Adipocyte (in vitro differentiated cells): Measurements from ENCODE around the gene BMP2K.

ENCODE experiments used
- DNase-seq: peaks from one replicate; pipeline ENCODE4 v3.0.0-alpha.2; 2015; ENCODE audit warnings: low read depth
- H3K27me3 ChIP-seq: replicated peaks from 2 replicates; pipeline ENCODE4 v1.7.0; 2013; ENCODE audit warnings: mild to moderate bottlenecking, low read length, moderate library complexity; ENCODE audit not compliant: control insufficient read depth, insufficient read depth
- H3K36me3 ChIP-seq: 2 replicates; pipeline ENCODE4 v1.7.0; 2013; ENCODE audit warnings: low read length, mild to moderate bottlenecking, moderate library complexity; ENCODE audit not compliant: control insufficient read depth, insufficient read depth, severe bottlenecking
- H3K4me1 ChIP-seq: 2 replicates; pipeline ENCODE4 v1.7.0; 2013; ENCODE audit warnings: mild to moderate bottlenecking, low read length, moderate library complexity; ENCODE audit not compliant: control insufficient read depth, insufficient read depth
- H3K4me3 ChIP-seq: 2 replicates; pipeline ENCODE4 v1.7.0; 2013; ENCODE audit warnings: mild to moderate bottlenecking, low read length, moderate library complexity
- H3K9ac ChIP-seq: 2 replicates; pipeline ENCODE4 v1.7.0; 2013; ENCODE audit warnings: mild to moderate bottlenecking, low read length, moderate library complexity
- H3K9me3 ChIP-seq: 2 replicates; pipeline ENCODE4 v1.7.0; 2013; ENCODE audit warnings: mild to moderate bottlenecking, low read length, moderate library complexity; ENCODE audit not compliant: control insufficient read depth

The BMP2K gene

DNA sequence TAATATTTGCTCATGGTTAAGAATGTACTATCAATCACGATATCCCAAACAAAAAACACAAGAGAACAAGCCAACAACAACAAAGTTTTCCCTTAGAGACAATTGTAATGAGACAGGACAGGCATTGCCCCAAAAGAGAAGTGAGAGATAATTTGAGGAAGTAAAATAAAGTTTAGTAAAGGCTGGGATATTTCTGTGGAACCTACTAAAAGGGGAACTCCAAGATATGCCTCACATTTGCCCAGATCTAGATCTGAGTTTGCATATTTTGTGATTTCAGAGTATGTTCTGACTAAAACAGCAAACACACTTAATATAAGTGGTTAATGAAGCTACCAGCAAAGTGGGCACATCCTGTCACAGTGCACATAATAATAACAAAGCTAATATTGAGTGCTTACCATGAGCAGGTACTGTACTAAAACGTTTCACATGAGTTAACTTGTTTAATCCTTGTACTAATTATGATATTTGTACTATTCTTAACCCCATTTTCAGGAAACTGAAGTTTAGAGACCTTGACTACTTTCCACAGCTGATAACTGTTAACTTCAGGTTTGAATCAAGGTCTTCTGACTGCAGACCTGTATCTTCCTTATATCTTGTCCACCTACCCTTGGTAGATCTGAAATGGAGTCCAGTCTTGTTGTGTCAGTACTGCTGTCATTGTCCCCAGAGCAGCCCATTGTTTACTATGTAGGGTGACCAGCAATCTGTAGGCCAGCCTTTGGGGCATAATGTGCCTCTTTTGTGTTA, 26.0 kb upstream of the BMP2K start:
- DNase-seq = peak; percentile 4
- H3K4me1 ChIP-seq = peaks cover 30% of the 10 kb centered on the region
- H3K9me3 ChIP-seq = no peaks in the 10 kb centered on the region
- H3K27me3 ChIP-seq = no peaks in the 10 kb centered on the region
- no peak overlapping the region for H3K4me3 ChIP-seq
- H3K36me3 ChIP-seq = no peaks in the 10 kb centered on the region
- H3K9ac ChIP-seq = no peak overlapping the region

GRCh38 chr4:78753091-78753490, 23.1 kb upstream of the BMP2K start:
- H3K4me1 ChIP-seq = peaks cover 16% of the 10 kb centered on the region
- H3K36me3 ChIP-seq = no peaks in the 10 kb centered on the region
- DNase-seq = no peak
- no peaks in the 10 kb centered on the region for H3K27me3 ChIP-seq
- H3K9ac ChIP-seq = no peak overlapping the region
- no peak overlapping the region for H3K4me3 ChIP-seq
- no peaks in the 10 kb centered on the region for H3K9me3 ChIP-seq

- no peak for DNase-seq
- Histone ChIP-seq H3K36me3 (no peaks in the 10 kb centered on the region), H3K27me3 (no peaks in the 10 kb centered on the region), H3K9me3 (no peaks in the 10 kb centered on the region), H3K4me1 (peaks cover 4% of the 10 kb centered on the region), H3K9ac (no peak overlapping the region), H3K4me3 (no peak overlapping the region)
These were observed 21.3 kb upstream of the BMP2K start for GRCh38 chr4:78754872-78755271.

DNA sequence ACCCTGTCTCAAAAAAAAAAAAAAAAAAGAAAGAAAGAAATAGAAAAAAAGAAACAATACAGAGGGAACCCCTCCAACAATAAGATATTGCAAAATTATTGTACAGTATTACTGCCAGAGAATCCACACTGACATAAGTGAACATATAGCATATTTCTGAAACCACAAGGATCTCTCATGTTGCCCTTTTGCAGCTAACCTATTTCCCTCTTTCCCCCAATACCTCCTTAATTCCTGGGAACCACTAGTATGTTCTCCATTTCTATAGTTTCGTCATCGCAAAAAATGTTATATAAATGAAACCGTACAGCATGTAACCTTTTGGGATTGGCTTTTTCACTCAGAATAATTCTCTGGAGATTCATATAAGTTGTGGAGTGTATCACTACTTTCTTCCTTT, 20.0 kb upstream of the BMP2K start:
- Histone ChIP-seq H3K9ac (no peak overlapping the region), H3K36me3 (no peaks in the 10 kb centered on the region), H3K4me1 (no peaks in the 10 kb centered on the region), H3K9me3 (no peaks in the 10 kb centered on the region), H3K4me3 (no peak overlapping the region), H3K27me3 (no peaks in the 10 kb centered on the region)
- no peak for DNase-seq

GRCh38 chr4:78756776-78757175, 19.4 kb upstream of the BMP2K start:
- Histone ChIP-seq H3K4me3 (no peak overlapping the region), H3K9me3 (no peaks in the 10 kb centered on the region), H3K9ac (no peak overlapping the region), H3K27me3 (no peaks in the 10 kb centered on the region), H3K4me1 (no peaks in the 10 kb centered on the region), H3K36me3 (no peaks in the 10 kb centered on the region)
- DNase-seq = no peak

DNA sequence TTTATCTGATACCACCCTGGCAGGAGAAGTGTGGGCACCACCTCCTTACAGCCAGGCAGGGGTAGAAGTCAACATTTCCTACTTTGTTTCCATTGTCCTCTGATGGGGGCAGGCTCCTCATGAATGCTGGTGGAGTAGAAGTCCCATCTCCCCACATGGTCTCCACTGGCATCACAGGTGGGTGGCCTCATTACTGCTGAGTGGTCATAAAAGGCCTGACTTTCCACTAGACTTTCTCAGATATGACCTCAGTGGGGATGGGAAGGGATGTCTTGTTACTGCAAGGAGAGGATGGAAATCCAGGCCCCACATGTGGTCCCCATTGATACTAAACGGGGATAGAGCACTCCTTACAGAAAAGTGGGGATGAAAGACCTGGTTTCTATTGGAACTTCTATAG, 18.6 kb upstream of the BMP2K start:
- Histone ChIP-seq H3K9me3 (no peaks in the 10 kb centered on the region), H3K27me3 (no peaks in the 10 kb centered on the region), H3K36me3 (no peaks in the 10 kb centered on the region), H3K9ac (no peak overlapping the region), H3K4me1 (no peaks in the 10 kb centered on the region), H3K4me3 (no peak overlapping the region)
- DNase-seq = no peak

DNA sequence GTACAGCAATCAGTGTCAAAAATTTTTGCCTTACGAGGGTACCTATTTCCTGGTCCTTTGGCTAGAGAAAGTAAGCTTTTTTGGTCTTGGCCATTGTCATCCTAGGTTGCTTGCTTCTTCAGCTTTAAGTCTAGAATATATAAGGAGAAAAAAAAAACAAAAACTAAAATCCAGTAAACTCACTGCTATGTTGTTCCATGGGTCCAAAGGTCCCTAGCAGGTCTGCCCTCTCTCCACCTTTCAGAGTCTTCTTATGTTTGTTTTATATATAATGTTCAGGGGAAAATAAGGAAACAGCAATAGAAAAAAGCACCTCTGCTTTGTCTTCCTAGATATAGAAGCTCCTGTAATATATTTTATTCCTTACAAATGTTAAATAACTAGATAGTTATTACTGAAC, 18.1 kb upstream of the BMP2K start:
- Histone ChIP-seq H3K9ac (no peak overlapping the region), H3K4me3 (no peak overlapping the region), H3K9me3 (no peaks in the 10 kb centered on the region), H3K36me3 (no peaks in the 10 kb centered on the region), H3K27me3 (no peaks in the 10 kb centered on the region), H3K4me1 (no peaks in the 10 kb centered on the region)
- DNase-seq = no peak

DNA sequence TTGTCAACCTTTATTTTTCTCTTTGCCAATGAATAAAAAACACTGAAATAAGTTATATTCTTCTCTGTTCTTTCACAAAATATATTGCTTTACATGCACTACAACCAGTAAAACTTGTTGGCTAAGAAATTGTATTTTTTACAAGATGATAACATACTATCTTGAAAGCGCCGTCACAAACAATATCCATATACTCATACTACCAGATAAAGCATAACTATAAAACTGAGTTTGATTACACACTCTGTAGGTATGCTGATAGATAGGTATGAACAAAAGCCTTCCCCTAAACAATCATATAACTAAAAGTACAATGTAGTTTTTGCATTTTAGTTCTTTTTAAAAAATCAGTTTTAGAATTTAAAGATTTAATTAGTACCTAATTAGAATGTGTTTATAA, 13.6 kb upstream of the BMP2K start:
- H3K4me1 ChIP-seq = peaks cover 9% of the 10 kb centered on the region
- H3K9me3 ChIP-seq = no peaks in the 10 kb centered on the region
- no peak overlapping the region for H3K4me3 ChIP-seq
- H3K27me3 ChIP-seq = no peaks in the 10 kb centered on the region
- no peak for DNase-seq
- no peaks in the 10 kb centered on the region for H3K36me3 ChIP-seq
- H3K9ac ChIP-seq = no peak overlapping the region

DNA sequence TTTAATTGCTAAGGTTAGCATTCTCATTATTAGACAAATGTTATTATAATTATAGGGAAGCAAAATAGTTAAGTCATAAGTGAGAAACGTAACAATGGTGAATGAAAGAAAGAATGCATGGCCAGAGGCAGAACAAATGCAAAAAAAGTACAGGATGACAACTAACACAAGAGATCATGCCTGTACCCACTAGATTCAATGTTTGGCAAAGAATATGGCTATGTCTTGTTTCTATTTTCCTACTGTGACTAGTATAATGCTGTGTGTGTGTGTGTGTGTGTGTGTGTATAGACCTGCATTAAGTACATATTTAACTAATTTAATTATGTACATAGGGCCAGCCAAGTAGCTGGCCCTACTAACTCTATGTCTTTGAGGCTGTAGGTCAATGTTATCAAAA, 12.9 kb upstream of the BMP2K start:
- no peak overlapping the region for H3K4me3 ChIP-seq
- no peak for DNase-seq
- no peaks in the 10 kb centered on the region for H3K9me3 ChIP-seq
- H3K9ac ChIP-seq = no peak overlapping the region
- H3K27me3 ChIP-seq = no peaks in the 10 kb centered on the region
- peaks cover 9% of the 10 kb centered on the region for H3K4me1 ChIP-seq
- H3K36me3 ChIP-seq = no peaks in the 10 kb centered on the region

GRCh38 chr4:78763763-78764387, 12.3 kb upstream of the BMP2K start:
- Histone ChIP-seq H3K9ac (no peak overlapping the region), H3K9me3 (no peaks in the 10 kb centered on the region), H3K4me3 (no peak overlapping the region), H3K4me1 (peaks cover 9% of the 10 kb centered on the region), H3K27me3 (no peaks in the 10 kb centered on the region), H3K36me3 (no peaks in the 10 kb centered on the region)
- DNase-seq = no peak

GRCh38 chr4:78764498-78764961, 11.6 kb upstream of the BMP2K start:
- H3K4me3 ChIP-seq = no peak overlapping the region
- H3K4me1 ChIP-seq = peaks cover 9% of the 10 kb centered on the region
- DNase-seq = no peak
- no peaks in the 10 kb centered on the region for H3K36me3 ChIP-seq
- no peaks in the 10 kb centered on the region for H3K9me3 ChIP-seq
- H3K27me3 ChIP-seq = no peaks in the 10 kb centered on the region
- H3K9ac ChIP-seq = no peak overlapping the region
